Heart left ventricle (tissue), 13 donors: ENCODE measurements around the gene ZNF669.

Experiments
- CTCF ChIP-seq, 12 donors: fragments of 200-600 bp; sonication (generic) in 4 of 12; IDR thresholded peaks; one replicate each; pipeline versions ENCODE4 v1.5.0 to v1.8.0; 2018 to 2022; ENCODE audit warnings: antibody characterized with exemption in 12 of 12, mild to moderate bottlenecking in 5 of 12
- POLR2A ChIP-seq, 2 donors: fragments of 450-650 bp; IDR thresholded peaks; one replicate each; pipeline ENCODE4 v1.6.1; 2017; ENCODE audit warnings: antibody characterized with exemption in 2 of 2, mild to moderate bottlenecking in 2 of 2, moderate library complexity in 2 of 2
- donor health status: ischemic (EF 13 %, LVEDD 7.1; RV severe dilation, severe dysfunction).
- donor health status: DM: no; HTN: yes; CAD: no.
- donor health status: DM: no; HTN: no; CAD: no.
- donor health status: ischemic (EF 25% LVEDD 6.9; RV normal size, moderate dysfunction).
- donor health status: ischemic (EF 25% LVEDD 5.7; RV mildly dilated, moderate dysfunction).
- donor health status: ischemic (EF 35%, LVEDD 5.7; RV mildly dilated, moderate dysfunction).
- donor health status: nonischemic (EF 11% LVEDD 7.7; RV severe dilation, severe dysfunction).
- donor health status: DM: yes; HTN: yes; CAD: no.
- donor health status: PGD.
- donor health status: ischemic (EF 29% LVEDD 5.4; RV normal size, mild dysfunction).
- donor health status: nonischemic (EF 23%, LVEDD 6.1; RV moderate dilation, normal function).

DNA sequence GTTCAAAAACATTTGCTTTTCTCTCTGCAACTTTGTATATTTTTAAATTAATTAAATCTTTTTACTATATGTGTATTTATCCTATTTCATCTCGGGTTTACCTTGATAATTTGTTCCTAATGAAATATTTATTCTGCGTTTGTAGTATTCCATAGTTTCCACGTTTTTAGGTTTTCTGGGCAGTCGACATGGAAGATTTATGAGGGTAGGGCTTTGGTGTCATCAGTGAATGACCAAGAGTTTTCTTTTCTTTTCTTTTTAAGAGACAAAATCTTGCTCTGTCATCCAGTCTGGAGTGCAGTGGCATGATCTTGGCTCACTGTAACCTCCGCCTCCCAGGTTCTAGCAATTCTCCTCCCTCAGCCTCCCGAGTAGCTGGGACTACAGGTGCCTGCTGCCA lies 17.2 kb upstream of the ZNF669 start:
- TF ChIP-seq CTCF (IDR thresholded peaks at IDR 0.05) (no peak), POLR2A (IDR thresholded peaks at IDR 0.05) (no peak)
